HG03558 (cell line): Measurements from ENCODE around the gene TOM1L1.

ENCODE experiments used
- ATAC-seq: cut with Tn5 transposase; IDR thresholded peaks from one replicate; pipeline ENCODE4 v1.9.1; 2021; ENCODE audit warnings: moderate number of reproducible peaks; ENCODE audit not compliant: unreplicated experiment; ENCODE audit errors: extremely low read depth

TOM1L1 gene

DNA sequence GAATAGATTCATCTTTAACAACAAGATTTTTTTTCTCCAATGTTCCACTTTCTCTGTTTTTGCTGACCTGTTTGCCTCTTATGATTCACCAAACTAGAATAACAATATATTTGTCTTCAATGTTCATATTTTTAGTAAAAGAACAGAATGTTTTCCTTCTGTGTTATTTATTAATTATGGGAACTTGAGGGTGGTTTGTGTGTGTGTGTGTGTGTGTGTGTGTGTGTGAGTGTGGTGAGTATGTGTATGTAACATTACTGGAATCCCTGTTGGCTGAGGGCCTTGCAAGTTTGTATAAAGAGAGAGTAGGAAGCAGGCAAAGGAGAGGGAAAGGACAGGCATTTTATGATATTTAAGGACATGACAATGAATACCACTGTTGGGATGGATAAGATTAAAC, 81.7 kb downstream of the TOM1L1 start:
- ATAC-seq, result no peak

DNA sequence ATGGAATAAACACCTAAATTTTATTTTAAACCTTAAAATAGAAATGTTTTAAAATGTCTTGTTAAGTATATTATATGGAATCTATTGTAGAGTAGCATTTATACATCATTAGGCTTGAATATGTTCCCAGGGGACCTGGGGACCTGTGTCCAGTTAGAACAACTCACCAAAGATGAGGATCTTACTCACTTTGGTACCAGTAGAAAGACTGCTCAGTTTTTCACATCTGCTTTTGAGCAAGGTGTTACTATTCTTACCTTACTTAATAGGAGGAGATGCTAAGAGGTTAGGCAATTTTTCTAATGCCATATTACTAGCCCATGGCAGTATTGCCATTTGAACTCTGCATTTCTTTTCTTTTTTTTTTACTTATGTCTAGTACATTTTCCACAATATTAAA, 82.6 kb downstream of the TOM1L1 start:
- ATAC-seq, result no peak

DNA sequence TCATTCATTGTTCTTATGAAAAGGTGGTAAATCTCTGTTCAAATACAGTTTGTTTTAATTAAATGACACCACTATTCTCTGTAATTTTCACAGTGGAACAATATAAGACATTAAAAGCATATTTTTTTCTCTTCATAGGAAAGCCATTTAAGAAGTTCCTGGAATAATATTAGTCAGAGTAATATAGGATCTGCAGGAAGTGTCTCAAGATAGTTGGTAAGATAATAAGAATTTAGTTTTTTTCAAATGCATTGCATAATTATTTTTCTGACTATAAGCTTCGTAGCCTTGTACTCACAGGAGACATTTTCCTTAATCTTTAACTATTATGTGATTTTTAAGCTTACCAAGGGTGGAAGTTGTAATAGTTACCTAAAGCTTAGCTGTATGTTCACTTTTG, 84.8 kb downstream of the TOM1L1 start:
- no peak for ATAC-seq

DNA sequence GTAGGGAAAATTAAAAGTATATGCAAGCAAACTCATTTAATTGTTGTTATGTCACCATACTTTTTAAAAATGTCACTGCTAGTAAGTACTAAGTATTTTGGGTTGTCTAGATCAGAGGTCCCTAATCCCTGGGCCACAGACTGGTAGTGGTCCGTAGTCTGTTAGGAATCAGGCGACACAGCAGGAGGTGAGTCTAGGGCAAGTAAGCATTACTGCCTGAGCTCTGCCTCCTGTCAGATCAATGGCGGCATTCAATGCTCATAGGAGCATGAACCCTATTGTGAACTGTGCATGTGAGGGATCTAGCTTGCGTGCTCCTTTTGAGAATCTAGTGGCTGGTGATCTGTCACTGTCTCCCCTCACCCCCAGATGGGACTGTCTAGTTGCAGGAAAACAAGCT, 89.5 kb downstream of the TOM1L1 start:
- ATAC-seq, result no peak

DNA sequence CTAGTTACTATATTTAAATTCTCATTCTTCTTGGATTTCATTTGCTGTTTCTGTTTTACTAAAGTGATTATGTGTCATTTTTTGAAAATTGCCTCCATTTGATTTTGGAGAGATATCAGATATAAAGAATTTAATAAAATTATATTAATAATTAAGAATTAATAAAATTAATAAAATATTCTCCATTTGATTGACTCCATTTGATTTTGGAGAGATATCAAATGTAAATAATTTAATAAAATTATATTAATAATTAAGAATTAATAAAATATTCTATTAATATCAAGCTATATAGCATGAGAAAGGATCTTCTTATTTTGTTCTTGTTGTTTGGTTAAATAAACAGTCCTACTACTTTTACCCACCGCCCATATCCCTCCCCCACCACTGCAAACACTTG, 90.9 kb downstream of the TOM1L1 start:
- ATAC-seq, result no peak

DNA sequence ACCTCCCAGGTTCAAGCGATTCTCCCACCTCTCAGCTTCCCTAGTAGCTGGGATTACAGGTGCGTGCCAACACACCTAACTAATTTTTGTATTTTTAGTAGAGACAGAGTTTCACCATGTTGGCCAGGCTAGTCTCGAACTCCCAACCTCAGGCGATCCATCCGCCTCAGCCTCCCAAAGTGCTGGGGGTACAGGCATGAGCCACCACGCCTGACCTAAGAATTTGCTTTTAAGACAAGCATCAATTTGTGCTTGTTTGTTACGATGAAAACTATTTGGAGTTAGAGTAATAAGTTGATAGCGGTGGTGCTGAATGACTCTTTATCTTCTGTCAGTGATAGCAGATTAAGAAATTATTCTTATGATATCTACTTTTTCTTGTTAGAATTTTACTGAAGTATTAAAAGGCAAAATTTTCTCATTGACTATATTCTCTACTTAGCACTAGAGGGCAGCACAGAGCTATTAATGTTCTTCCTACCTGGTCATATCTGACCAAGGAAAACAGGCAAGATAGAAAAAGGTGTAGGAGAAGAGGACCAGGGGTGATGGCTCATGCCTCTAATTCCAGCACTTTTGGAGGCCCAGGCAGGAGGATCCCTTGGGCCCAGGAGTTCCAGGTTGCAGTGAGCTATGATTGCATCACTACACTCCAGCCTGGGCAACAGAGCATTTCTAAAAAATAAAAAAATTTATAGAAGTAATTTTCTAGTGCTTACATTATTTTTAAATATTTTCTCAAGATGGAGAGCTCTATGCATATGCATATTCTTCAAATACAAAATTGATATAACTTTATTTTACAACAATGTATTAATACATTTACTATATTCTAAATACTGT, 92.4 kb downstream of the TOM1L1 start:
- no peak for ATAC-seq

DNA sequence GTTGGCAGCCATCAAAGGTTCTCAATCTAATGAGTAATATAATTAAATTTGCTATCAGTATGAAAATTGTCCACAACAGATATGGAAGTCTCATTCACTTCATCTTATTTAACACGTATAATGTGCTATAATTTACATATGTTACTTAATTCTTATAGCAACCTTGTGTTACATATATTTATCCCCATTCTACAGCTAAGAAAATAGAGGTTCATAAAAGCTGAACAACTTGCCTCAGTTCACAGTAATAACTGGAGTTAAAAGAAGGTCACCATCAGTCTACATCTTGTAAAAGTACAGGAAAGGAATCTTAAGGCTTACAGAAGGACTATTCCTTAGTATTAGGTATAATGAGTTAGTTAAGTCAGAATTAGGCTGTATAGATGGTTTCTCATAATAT, 95.8 kb downstream of the TOM1L1 start:
- ATAC-seq, result no peak

DNA sequence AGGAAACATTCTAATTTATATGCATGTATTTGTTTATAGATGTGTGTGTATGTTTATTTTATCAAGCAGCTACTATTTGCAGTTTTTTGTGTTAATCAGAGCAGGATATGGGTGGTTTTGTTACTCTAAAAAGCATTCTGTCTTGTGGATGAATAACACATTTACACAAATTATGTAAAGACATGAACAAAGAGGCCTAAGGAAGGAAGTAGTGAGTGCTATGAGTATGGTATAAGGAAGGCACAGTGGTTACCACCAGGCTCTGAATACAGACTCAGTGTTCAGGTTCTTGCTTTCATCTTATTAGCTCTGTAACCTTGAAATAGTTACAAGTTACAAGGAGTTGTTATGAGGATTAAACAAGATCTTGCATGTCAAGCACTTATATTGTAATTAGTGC, 101.8 kb downstream of the TOM1L1 start:
- ATAC-seq, result no peak

DNA sequence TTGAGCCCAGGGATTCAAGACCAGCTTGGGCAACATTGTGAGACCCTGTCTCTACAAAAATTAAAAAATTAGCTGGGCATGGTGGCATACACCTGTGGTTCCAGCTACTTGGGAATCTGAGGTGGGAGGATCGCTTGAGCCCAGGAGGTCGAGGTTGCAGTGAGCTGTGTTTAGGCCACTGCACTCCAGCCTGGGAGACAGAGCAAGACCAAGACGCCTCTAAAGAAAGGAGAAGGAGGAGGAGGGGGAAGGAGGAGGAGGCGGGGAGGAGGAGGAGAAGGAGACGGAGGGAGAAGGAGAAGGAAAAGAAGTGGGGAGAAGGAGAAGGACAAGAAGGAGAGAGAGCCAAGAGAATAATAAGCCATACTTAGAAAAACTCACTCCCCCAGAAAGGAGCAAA, 103.8 kb downstream of the TOM1L1 start:
- no peak for ATAC-seq

DNA sequence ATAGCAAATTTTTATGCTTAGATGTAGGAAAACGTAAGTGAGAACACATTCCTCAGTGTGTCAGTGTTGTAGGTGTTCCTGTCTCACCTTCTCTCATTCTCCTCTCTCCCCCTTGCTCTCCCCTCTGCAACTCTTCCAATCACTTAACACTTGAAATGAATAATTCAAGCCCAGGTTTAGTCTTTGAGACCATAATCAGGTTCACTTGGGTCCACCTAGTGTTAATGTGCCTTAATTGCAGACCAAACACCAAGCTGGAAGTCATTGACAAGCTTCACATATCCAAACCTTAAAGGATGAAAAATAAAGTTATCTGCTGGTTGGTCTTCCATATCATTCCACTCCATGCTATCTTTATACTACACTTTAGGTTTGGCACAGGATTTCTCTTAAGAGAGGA, 104.9 kb downstream of the TOM1L1 start:
- ATAC-seq, result no peak
